GM12878 (cell line): ENCODE measurements around the gene RAB3A. TPM values are rescaled to one million over a fixed set of nuclear protein-coding genes. Genes with fewer than 3 reads are reported as not detected.

Source experiments
- BMI1 ChIP-seq: fragments of 450-650 bp; IDR thresholded peaks from 2 replicates; pipeline ENCODE4 v1.6.1; 2016; ENCODE audit warnings: mild to moderate bottlenecking, moderate library complexity, borderline replicate concordance
- CEBPZ ChIP-seq: fragments of 150-350 bp; IDR thresholded peaks from 2 replicates; pipeline ENCODE4 v1.6.1; 2016; ENCODE audit warnings: low read depth, low read length
- FOS ChIP-seq: IDR thresholded peaks from 3 replicates; pipeline ENCODE4 v1.6.1; 2011; ENCODE audit warnings: borderline replicate concordance; ENCODE audit not compliant: insufficient read length; ENCODE audit errors: extremely low read depth
- HDAC6 ChIP-seq: fragments of 200-600 bp; sonication (generic); IDR thresholded peaks from one replicate; pipeline ENCODE4 v1.8.0; 2017; ENCODE audit warnings: antibody characterized with exemption; ENCODE audit not compliant: unreplicated experiment
- MLLT1 ChIP-seq: fragments of 450-650 bp; IDR thresholded peaks from 2 replicates; pipeline ENCODE4 v1.6.1; 2016; ENCODE audit warnings: mild to moderate bottlenecking
- NFXL1 ChIP-seq: fragments of 450-650 bp; IDR thresholded peaks from 2 replicates; pipeline ENCODE4 v1.6.1; 2017; ENCODE audit warnings: antibody characterized with exemption, mild to moderate bottlenecking, borderline replicate concordance
- POLR2AphosphoS2 ChIP-seq: IDR thresholded peaks from 2 replicates; pipeline ENCODE4 v1.6.1; 2011; ENCODE audit warnings: low read depth, mild to moderate bottlenecking, low read length, improper control_type of control experiment, moderate library complexity
- POLR2AphosphoS5 ChIP-seq: IDR thresholded peaks from 2 replicates; pipeline ENCODE4 v1.6.1; 2011; ENCODE audit warnings: mild to moderate bottlenecking, low read length, inconsistent platforms
- REST ChIP-seq: IDR thresholded peaks from 2 replicates; pipeline ENCODE4 v1.6.1; 2012; ENCODE audit warnings: mild to moderate bottlenecking, low read depth, low read length
- SMAD1 ChIP-seq: fragments of 450-650 bp; IDR thresholded peaks from 2 replicates; pipeline ENCODE4 v1.6.1; 2018; ENCODE audit warnings: mild to moderate bottlenecking, low read depth; ENCODE audit not compliant: partially characterized antibody
- SMC3 ChIP-seq: IDR thresholded peaks from 2 replicates; pipeline ENCODE4 v1.6.1; 2011; ENCODE audit warnings: low read length, improper control_type of control experiment, borderline replicate concordance
- STAT1 ChIP-seq: fragments of 450-650 bp; conservative IDR thresholded peaks from 2 replicates; pipeline ENCODE4 v1.6.1; 2014; ENCODE audit warnings: antibody characterized with exemption, mild to moderate bottlenecking
- SUPT20H ChIP-seq: IDR thresholded peaks from 2 replicates; pipeline ENCODE4 v1.6.1; 2011; ENCODE audit warnings: low read depth, mild to moderate bottlenecking, low read length, moderate library complexity, borderline replicate concordance; ENCODE audit not compliant: control insufficient read depth
- TBL1XR1 ChIP-seq: IDR thresholded peaks from 2 replicates; pipeline ENCODE4 v1.6.1; 2012; ENCODE audit warnings: low read depth, low read length, improper control_type of control experiment
- WRNIP1 ChIP-seq: IDR thresholded peaks from 2 replicates; pipeline ENCODE4 v1.6.1; 2011; ENCODE audit warnings: low read depth, low read length, improper control_type of control experiment, borderline replicate concordance
- YBX1 ChIP-seq: fragments of 450-650 bp; IDR thresholded peaks from 2 replicates; pipeline ENCODE4 v1.6.1; 2016; ENCODE audit warnings: antibody characterized with exemption
- ZBTB40 ChIP-seq: fragments of 450-650 bp; IDR thresholded peaks from 2 replicates; pipeline ENCODE4 v1.6.1; 2016; ENCODE audit warnings: mild to moderate bottlenecking, moderate library complexity, borderline replicate concordance
- polyA plus RNA-seq, 11 experiments: library from polyadenylated mRNA; depleted of rRNA in 4 of 11; unstranded in 6 of 11; stranded (reverse) in 5 of 11; fragments of >200 nt; fragmentation: Nextera tagmentation in 4 of 11; fragmentation: Illumina TruSeq in 1 of 11; extraction: Ambion mirVana in 4 of 11; extraction: Trizol in 1 of 11; gene quantifications; 1 replicate in 1 of 11; 2 replicates in 10 of 11; pipeline versions ENCODE4 v1.2.1 to v1.2.3, GENCODE V29; 2011 to 2016; ENCODE audit warnings: inconsistent platforms in 2 of 11, missing spikeins in 2 of 11, low read depth in 1 of 11
- total RNA-seq, 4 experiments: library from RNA; depleted of rRNA in 3 of 4; stranded (reverse); fragments of >200 nt in 3 of 4; fragmentation: Illumina TruSeq in 1 of 4; extraction: Trizol in 1 of 4; gene quantifications; 2 replicates each; pipeline versions ENCODE4 v1.2.1 to v1.2.3, GENCODE V29; 2013 to 2021

RAB3A gene
- total and polyA plus RNA-seq, 10 of the 15 experiments (the other 5 are each of a cell fraction or from before 2014, with no cell fraction given) = 0.07 to 3.5 (median 1.2) TPM; not detected in 1

GRCh38 chr19:18192673-18193387 is 11.0 kb downstream of the RAB3A start, which contains the start of gene MPV17L2 (continued):
- TF ChIP-seq CEBPZ (peak; percentile 96), SMC3 (no peak), TBL1XR1 (no peak; the same call in 1 of the 2 replicates), POLR2AphosphoS2 (peak; percentile 69; the same call in 1 of the 2 replicates), SMAD1 (no peak), WRNIP1 (no peak), MLLT1 (no peak; the same call in 1 of the 2 replicates), YBX1 (no peak), ZBTB40 (no peak; the same call in 1 of the 2 replicates), BMI1 (no peak), POLR2AphosphoS5 (peak; percentile 72), STAT1 (no peak), SUPT20H (no peak), HDAC6 (no peak), NFXL1 (no peak), REST (no peak), FOS (peak; percentile 86)
